Effector memory CD4-positive, alpha-beta T cell (primary cell): ENCODE data around the gene FAM118B.
"Not testable (repeated sequence)": the region's sequence is repeated elsewhere in the genome, so short reads cannot be mapped to it uniquely, and the experiment has no call there.

Experiments
- DNase-seq, 3 donors: peaks; one replicate each; pipeline ENCODE4 v3.0.0-alpha.2; 2020
- H3K27ac ChIP-seq: 2 replicates; pipeline ENCODE4 v1.7.0; 2013; ENCODE audit warnings: mild to moderate bottlenecking, low read length, moderate library complexity; ENCODE audit not compliant: insufficient read depth, poor library complexity, severe bottlenecking
- H3K27me3 ChIP-seq: replicated peaks from 2 replicates; pipeline ENCODE4 v1.7.0; 2013; ENCODE audit warnings: mild to moderate bottlenecking, low read length; ENCODE audit not compliant: insufficient read depth, control insufficient read depth, poor library complexity, severe bottlenecking
- H3K36me3 ChIP-seq: 2 replicates; pipeline ENCODE4 v1.7.0; 2013; ENCODE audit warnings: mild to moderate bottlenecking, low read length, moderate library complexity; ENCODE audit not compliant: control insufficient read depth, insufficient read depth
- H3K4me1 ChIP-seq: 2 replicates; pipeline ENCODE4 v1.7.0; 2013; ENCODE audit warnings: low read length, mild to moderate bottlenecking; ENCODE audit not compliant: control insufficient read depth, insufficient read depth, poor library complexity, severe bottlenecking
- H3K4me3 ChIP-seq: 2 replicates; pipeline ENCODE4 v1.7.0; 2013; ENCODE audit warnings: low read length, low read depth, mild to moderate bottlenecking; ENCODE audit not compliant: insufficient read depth, poor library complexity, severe bottlenecking
- H3K9me3 ChIP-seq: 2 replicates; pipeline ENCODE4 v1.7.0; 2013; ENCODE audit warnings: mild to moderate bottlenecking, low read length, moderate library complexity; ENCODE audit not compliant: control insufficient read depth

FAM118B gene

GRCh38 chr11:126307706-126308105 lies 96.1 kb downstream of the FAM118B start:
- Histone ChIP-seq H3K4me1 (peaks cover 5% of the 10 kb centered on the region), H3K27ac (no peak overlapping the region), H3K4me3 (no peak overlapping the region), H3K27me3 (no peaks in the 10 kb centered on the region), H3K9me3 (no peaks in the 10 kb centered on the region), H3K36me3 (peaks cover 14% of the 10 kb centered on the region)
- DNase-seq, result no peak

GRCh38 chr11:126308271-126308671 lies 96.7 kb downstream of the FAM118B start:
- Histone ChIP-seq H3K36me3 (peaks cover 15% of the 10 kb centered on the region), H3K27me3 (no peaks in the 10 kb centered on the region), H3K4me3 (no peak overlapping the region), H3K4me1 (peaks cover 5% of the 10 kb centered on the region), H3K9me3 (no peaks in the 10 kb centered on the region), H3K27ac (no peak overlapping the region)
- no peak for DNase-seq

GRCh38 chr11:126308771-126309170 lies 97.2 kb downstream of the FAM118B start:
- not testable (repeated sequence) for H3K27ac ChIP-seq, H3K4me1 ChIP-seq, H3K27me3 ChIP-seq, H3K4me3 ChIP-seq, H3K9me3 ChIP-seq, DNase-seq
- peaks cover 15% of the 10 kb centered on the region for H3K36me3 ChIP-seq

- Histone ChIP-seq H3K4me1 (no peaks in the 10 kb centered on the region), H3K27me3 (no peaks in the 10 kb centered on the region), H3K9me3 (no peaks in the 10 kb centered on the region), H3K4me3 (no peak overlapping the region), H3K27ac (no peak overlapping the region), H3K36me3 (peaks cover 15% of the 10 kb centered on the region)
- peak in 2 of 3 donors; percentile 15 to 25 for DNase-seq
These were observed 98.8 kb downstream of the FAM118B start for GRCh38 chr11:126310200-126310991.

- H3K27me3 ChIP-seq, result no peaks in the 10 kb centered on the region
- no peak for DNase-seq
- no peak overlapping the region for H3K27ac ChIP-seq
- H3K36me3 ChIP-seq, result peaks cover 15% of the 10 kb centered on the region
- H3K4me1 ChIP-seq, result no peaks in the 10 kb centered on the region
- no peak overlapping the region for H3K4me3 ChIP-seq
- no peaks in the 10 kb centered on the region for H3K9me3 ChIP-seq
These were observed 99.4 kb downstream of the FAM118B start for GRCh38 chr11:126310992-126311310.

- no peak for DNase-seq
- no peaks in the 10 kb centered on the region for H3K27me3 ChIP-seq
- no peaks in the 10 kb centered on the region for H3K4me1 ChIP-seq
- no peaks in the 10 kb centered on the region for H3K9me3 ChIP-seq
- H3K27ac ChIP-seq, result no peak overlapping the region
- peaks cover 15% of the 10 kb centered on the region for H3K36me3 ChIP-seq
- no peak overlapping the region for H3K4me3 ChIP-seq
These were observed 100.1 kb downstream of the FAM118B start for GRCh38 chr11:126311401-126312291.
